Measurements from ENCODE around the gene MPC1L.
"Not testable (repeated sequence)": the region's sequence is repeated elsewhere in the genome, so short reads cannot be mapped to it uniquely, and the experiment has no call there.

Gene MPC1L

GRCh38 chrX:40580537-40581335 lies 42.5 kb upstream of the MPC1L start, which contains the start of gene ATP6AP2:
ATP6AP2 (plus strand) TSS chrX:40580970; CDS start chrX:40581066, 96 bp downstream.
- no peak for TF ChIP-seq CTCF (IDR thresholded peaks at IDR 0.05; ENCODE audit: insufficient read depth, missing control alignments)
- DNase-seq (ENCODE audit: insufficient read length, low spot score), result peak; percentile 60
- FAIRE-seq, result no peak

- FAIRE-seq (no peak), DNase-seq (ENCODE audit: insufficient read length, low spot score) (no peak)
- no peak for TF ChIP-seq CTCF (IDR thresholded peaks at IDR 0.05; ENCODE audit: insufficient read depth, missing control alignments)
Measured at GRCh38 chrX:40581336-40581920, 41.8 kb upstream of the MPC1L start.

GRCh38 chrX:40582178-40582577 lies 41.0 kb upstream of the MPC1L start:
- not testable (repeated sequence) for DNase-seq (ENCODE audit: insufficient read length, low spot score); FAIRE-seq

- no peak for FAIRE-seq
- no peak for TF ChIP-seq CTCF (IDR thresholded peaks at IDR 0.05; ENCODE audit: insufficient read depth, missing control alignments)
- no peak for DNase-seq (ENCODE audit: insufficient read length, low spot score)
Measured at GRCh38 chrX:40582811-40583210, 40.4 kb upstream of the MPC1L start.

GRCh38 chrX:40587623-40588022 lies 35.6 kb upstream of the MPC1L start:
- FAIRE-seq; DNase-seq (ENCODE audit: insufficient read length, low spot score): not testable (repeated sequence)

- FAIRE-seq; DNase-seq (ENCODE audit: insufficient read length, low spot score): not testable (repeated sequence)
Measured at GRCh38 chrX:40589616-40590321, 33.5 kb upstream of the MPC1L start.

GRCh38 chrX:40603446-40603845 lies 19.8 kb upstream of the MPC1L start:
- TF ChIP-seq CTCF (IDR thresholded peaks at IDR 0.05; ENCODE audit: insufficient read depth, missing control alignments), result no peak
- FAIRE-seq (no peak), DNase-seq (ENCODE audit: insufficient read length, low spot score) (no peak)

- TF ChIP-seq CTCF (IDR thresholded peaks at IDR 0.05; ENCODE audit: insufficient read depth, missing control alignments), result no peak
- DNase-seq (ENCODE audit: insufficient read length, low spot score) (no peak), FAIRE-seq (no peak)
Measured at GRCh38 chrX:40607381-40607780, 15.8 kb upstream of the MPC1L start.

Measured in D721Med (cell line).